HG03039 (cell line): ENCODE data around the gene C18orf63.

Source experiments
- ATAC-seq: cut with Tn5 transposase; IDR thresholded peaks from one replicate; pipeline ENCODE4 v1.9.1; 2021; ENCODE audit warnings: mild to moderate bottlenecking, moderate library complexity; ENCODE audit not compliant: unreplicated experiment

The C18orf63 gene

GRCh38 chr18:74375999-74376398 is 60.4 kb downstream of the C18orf63 start:
- no peak for ATAC-seq

- ATAC-seq: no peak
These were observed 60.9 kb downstream of the C18orf63 start for GRCh38 chr18:74376523-74376922.

- ATAC-seq: no peak
These were observed 62.1 kb downstream of the C18orf63 start for GRCh38 chr18:74377776-74378175.

GRCh38 chr18:74378179-74378682 is 62.6 kb downstream of the C18orf63 start:
- ATAC-seq: no peak

- no peak for ATAC-seq
These were observed 65.3 kb downstream of the C18orf63 start for GRCh38 chr18:74380916-74381315.

- no peak for ATAC-seq
These were observed 66.1 kb downstream of the C18orf63 start for GRCh38 chr18:74381621-74382295.

GRCh38 chr18:74382481-74383017 is 66.9 kb downstream of the C18orf63 start:
- ATAC-seq: no peak

GRCh38 chr18:74387383-74387782 is 71.7 kb downstream of the C18orf63 start:
- no peak for ATAC-seq

- ATAC-seq: no peak
These were observed 72.6 kb downstream of the C18orf63 start for GRCh38 chr18:74388227-74388626.

GRCh38 chr18:74389171-74389927 is 73.7 kb downstream of the C18orf63 start:
- ATAC-seq: no peak

- no peak for ATAC-seq
These were observed 74.4 kb downstream of the C18orf63 start for GRCh38 chr18:74389991-74390390.

- no peak for ATAC-seq
These were observed 75.3 kb downstream of the C18orf63 start for GRCh38 chr18:74390900-74391299.

- no peak for ATAC-seq
These were observed 76.7 kb downstream of the C18orf63 start for GRCh38 chr18:74392323-74392722.

- ATAC-seq: no peak
These were observed 79.4 kb downstream of the C18orf63 start for GRCh38 chr18:74395006-74395405.

GRCh38 chr18:74395648-74396154 is 80.1 kb downstream of the C18orf63 start:
- no peak for ATAC-seq

- ATAC-seq: no peak
These were observed 80.8 kb downstream of the C18orf63 start for GRCh38 chr18:74396171-74397169.

- no peak for ATAC-seq
These were observed 81.9 kb downstream of the C18orf63 start for GRCh38 chr18:74397572-74397971.

- no peak for ATAC-seq
These were observed 83.7 kb downstream of the C18orf63 start for GRCh38 chr18:74399091-74399887.

- no peak for ATAC-seq
These were observed 85.2 kb downstream of the C18orf63 start for GRCh38 chr18:74400813-74401212.
